COLO829 (cell line): Measurements from ENCODE around the gene GBF1.

Source experiments
- DNase-seq: peaks from one replicate; pipeline ENCODE4 v3.0.0; 2012; ENCODE audit warnings: low spot score

GBF1 gene

DNA sequence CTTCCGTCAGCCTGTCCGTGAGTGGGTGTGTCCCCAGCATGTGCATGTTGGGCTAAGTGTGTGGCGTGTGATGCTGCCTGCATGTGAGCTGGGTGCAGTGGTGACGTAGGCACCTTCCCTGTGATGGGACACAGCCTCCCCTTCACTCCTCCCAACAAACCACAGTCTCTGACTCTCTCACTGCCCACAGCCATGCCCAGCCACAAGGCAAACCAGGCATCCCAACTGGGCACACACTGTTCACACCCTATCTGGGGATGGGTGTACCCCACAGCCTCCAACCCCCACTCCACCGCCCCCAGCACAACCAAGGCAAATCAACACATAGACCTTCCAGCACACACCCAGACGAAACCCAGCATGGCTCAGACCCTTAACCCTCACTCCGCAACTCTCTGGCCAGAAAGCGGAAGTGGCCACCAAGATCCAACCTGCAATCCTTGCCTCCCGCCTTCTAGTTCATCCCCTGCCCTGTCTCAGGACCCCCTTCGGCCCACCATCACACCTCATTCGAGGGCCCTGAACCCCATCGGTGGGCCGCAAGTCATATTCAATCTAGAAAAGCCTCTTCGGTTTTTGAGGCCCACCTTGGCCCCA, 162.9 kb downstream of the GBF1 start:
- no peak for DNase-seq

DNA sequence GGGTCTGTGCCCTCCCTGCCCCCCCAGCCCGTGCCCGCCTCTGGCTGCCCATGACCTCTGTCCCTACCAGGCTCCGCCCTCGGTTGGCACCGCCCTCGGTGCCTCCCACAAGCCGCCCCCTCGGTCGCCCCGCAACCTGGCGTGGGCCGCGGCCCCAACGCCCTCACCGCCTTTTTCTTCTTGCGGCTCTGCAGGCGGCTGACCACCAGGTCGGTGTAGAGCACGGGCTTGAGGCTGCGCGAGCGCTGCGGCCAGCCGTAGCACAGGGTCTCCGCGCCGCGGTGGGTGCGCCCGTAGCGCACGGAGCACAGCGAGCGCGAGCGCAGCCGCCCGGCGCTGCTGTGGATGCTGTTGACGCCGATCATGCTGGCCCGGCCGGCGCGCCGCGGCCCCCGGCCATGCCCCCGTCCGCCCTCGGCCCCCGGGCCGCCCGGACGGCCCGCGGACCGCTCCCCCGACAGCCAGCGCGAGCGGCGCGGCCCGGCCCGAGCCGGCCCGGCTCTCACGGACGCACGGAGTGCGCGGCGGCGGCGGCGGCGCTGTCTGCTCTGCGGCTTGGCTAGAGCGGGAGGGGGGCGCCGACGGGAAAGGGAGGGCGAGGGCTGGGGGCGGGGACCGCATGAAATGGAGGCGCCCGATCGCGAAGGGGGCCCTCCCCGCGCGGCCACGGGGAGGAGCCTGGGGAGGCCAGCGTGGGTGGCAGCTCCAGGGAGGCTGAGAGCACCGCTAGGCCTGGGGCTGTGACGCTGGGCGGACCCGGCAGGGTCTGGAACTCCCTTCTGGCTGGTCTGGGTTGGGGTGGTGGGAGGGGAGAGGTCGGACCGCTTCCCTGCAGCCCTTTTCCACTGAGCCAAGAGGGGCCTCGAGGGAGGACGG, 163.6 kb downstream of the GBF1 start:
- DNase-seq = no peak

DNA sequence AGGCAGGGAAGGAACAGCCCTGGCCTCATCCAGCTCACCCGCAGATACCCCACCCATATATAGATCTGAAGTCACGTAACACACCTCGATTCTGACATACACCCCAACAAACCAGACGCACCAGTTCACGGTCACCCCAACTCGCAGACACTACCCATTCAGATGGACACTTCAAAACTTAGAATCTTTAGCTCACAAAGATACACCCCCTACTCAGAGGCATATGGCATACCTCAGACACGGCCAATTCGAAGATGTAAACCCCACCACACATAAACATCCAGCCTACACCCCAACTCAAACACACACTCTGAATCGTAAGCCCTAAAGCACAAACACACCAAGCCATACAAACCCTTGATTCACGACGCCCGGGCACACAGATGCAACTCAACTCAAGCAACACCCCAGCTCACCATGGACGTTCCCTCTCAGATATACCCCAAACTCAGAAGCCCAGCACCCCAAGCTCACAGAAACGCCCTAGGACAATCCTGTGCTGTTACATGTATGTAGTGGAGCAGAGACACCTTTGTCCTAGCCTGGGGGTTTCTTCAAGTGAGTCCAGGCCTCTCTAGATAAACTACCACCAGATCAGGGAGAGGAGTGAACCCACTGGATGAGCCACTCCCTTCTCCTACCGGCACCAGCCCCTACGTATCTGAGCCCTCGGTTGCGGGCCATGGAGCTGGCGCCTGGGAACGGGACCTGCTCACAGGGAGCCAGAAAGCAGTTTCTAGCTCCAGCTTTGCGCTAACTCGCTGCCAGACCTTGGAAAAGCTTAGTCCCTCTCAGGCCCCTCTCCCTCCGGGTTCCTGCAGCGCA, 164.5 kb downstream of the GBF1 start:
- DNase-seq = no peak

DNA sequence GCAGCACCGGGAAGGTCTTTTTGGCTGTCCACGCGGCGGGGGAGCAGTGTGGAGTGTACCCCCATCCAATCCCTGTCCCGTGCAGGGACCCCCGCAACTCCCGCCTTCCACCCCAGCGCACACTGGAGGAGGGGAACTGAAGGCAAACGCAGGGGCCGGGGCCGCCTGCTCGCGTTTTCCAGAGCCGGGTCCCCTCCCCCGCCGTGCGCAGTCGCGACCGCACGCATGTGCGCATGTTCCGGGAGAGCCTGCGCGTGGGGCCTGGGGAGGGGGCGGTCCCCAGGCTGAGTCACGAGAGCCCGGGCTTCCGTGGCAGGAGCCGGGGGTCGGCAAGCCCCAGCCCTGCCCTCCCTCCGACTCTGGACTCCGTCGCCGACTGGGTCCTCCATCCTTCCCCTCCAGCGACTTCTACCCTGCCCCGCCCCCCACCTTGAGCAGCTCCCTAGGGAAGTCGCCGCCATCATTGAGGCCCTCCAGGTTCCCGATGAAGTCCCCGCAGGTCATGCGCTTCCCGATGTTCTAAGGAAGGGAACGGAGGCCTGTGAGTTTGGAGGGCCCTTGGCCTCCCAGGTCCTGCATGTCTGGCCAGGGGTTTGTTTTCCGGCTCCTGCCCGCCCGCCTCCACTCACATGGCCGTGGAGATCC, 165.2 kb downstream of the GBF1 start:
- DNase-seq = no peak

DNA sequence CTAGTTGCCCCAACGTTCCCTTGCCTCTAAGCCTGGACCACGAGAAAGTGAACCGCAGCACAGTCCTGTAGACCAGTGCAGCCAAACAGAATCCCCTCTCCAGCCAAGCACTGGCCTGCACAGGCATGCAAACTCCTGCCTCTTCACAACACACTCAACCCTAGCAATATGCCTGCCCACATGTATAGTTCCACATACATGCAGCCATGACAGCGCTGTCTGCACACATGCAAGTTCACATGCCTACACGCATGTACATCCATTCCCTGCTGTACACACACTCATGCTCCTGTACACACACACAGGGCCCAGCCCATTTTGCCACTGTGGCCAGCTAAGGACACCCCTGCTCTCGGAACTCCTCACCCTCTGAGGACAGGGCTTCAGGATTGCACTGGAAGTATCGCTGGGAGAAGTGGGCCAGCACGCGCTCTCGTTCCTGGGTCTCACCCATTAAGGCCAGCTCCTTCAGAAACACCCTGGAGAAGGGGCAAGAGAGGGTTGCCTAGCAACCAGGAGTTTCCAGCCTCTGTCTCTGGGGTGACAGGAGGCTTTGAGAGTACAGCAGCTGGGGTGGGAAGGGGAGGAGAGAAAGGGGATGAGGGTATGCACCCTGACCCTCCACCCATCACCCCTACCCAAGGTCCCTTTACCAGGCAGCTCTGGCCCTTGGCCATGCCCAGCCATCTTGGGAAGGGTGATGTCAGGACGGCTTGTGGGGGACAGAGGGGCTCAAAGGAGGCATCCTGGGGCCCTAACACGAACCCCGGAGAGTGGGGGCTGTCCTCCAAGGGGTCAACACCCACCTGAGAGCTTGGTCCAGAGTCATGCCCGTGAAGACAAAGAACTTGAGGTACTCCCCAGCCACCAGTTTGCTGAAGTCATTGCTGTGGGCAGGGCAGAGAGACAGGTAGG, 166.3 kb downstream of the GBF1 start:
- DNase-seq = no peak

DNA sequence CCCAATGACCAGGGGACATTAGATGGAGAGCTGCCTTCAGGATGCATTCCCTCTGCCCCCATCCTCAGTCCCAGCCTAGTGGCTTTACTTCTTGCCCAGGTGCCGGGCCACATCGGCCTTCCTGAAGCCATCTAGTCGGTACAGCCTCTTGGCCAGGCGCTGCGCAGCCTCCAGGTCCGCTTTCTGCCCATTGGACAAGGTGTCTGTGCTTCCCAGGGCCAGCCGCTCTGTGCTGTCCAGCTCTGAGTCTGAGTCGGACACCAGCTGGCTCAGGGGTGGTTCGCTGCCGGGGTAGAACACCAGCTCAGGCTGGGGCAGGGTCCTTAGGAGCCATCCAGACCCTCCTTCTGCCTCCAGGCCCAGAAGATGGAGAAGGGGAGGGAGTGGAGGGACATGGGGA, 167.0 kb downstream of the GBF1 start:
- DNase-seq = no peak

DNA sequence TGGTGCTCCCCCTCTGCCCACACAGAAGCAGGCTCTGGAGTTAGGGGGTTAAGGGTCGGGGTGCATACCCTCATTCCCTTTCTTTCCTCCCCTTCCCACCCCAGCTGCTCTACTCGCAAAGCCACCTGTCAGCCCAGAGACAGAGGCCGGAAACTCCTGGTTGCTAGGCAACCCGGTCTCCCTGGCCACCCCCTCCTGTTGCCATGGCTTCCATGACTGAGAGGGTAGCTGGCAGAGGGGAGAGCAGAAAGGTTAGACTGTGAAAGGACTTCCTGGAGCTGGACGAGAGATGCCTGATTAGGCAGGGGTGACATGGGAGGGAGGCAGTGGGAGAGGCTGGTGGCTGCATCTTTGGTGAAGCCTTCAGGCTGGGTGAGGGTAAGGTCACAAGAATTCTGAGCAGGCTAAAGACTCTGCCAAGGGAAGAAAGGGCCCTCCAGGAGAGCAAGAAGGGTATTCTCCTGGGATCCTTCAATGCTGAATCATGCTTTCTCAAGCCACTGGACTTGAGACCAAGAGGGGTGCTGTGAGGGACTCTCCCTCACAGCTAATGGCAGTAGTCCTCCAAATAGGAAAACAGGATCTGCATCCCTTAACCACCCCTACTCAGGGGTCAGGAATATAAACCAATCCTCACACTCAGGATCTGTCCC, 167.8 kb downstream of the GBF1 start:
- no peak for DNase-seq

DNA sequence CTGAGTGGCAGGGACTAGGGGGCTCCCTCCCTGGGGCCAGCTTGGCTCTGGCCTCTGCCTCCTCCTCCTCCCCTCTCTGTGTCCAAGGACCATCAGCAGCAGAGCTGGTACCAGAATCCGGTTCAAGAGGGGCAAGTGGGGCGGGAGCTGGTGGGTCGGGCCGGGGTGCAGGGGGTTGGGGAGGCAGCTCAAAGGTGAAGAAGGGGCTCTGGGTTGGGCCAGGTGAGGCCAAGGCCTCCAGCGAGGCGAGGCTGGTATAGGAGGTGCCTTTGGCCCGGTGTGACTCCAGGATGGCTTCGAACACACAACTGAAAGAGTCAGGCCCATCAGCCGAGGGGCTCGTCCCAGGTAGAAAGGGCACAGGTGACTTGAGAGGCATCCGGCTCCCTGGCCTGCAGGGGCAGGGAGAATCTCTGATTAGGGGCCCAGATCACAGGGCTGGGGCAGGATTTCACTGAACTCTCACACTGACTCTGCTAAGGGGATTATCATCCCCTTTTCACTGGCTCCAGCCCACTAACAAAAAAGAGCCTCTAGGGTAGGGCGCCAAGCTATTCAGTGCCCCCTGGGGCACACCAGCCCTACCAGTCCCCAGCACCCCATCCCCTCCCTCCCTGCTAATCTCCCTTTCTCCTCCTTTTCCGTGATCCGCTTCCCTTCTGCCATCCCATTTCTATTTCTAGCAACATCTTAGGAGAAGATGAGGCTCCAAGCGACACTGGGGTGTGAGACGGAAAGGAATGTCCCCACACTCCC, 168.7 kb downstream of the GBF1 start:
- DNase-seq = no peak

DNA sequence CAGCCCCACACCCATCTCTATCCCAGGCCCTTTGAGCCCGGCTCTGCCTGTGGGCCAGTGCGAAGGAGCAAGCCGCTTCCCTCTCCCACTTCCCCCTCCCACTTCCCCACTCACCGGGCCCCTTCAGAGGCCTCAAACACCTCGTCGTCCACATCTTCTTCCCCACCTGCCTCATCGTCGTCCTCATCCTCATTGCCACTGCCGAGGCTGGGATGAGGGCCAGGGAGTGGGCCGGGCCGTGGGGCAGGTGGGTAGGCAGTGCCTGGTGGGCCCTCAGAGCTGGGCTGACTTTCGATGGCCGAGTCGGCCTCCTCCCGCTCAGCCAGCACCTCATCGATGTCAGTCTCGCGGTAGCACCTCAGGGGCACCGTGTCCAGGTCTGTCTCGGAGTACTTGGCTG, 169.4 kb downstream of the GBF1 start:
- no peak for DNase-seq

DNA sequence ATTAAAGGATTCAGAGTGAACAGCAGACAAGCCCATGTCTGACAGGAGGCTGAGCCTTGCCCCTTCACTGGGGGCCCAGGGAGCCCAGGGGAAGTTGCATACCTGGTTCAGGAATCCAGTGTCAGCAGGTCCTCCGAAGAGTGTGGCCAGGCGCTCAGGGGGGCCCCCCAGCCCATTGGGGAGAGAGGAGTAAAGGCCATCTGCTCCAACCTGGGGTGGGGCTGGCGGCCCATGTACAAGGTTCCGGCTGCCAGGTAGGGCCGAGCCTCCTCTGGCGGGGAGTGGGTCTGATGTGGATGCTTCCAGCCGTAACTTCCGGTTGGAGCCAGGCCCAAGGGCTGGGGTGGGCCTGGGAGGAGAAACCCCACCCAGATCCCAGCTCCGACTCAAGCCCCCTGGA, 171.0 kb downstream of the GBF1 start:
- no peak for DNase-seq

DNA sequence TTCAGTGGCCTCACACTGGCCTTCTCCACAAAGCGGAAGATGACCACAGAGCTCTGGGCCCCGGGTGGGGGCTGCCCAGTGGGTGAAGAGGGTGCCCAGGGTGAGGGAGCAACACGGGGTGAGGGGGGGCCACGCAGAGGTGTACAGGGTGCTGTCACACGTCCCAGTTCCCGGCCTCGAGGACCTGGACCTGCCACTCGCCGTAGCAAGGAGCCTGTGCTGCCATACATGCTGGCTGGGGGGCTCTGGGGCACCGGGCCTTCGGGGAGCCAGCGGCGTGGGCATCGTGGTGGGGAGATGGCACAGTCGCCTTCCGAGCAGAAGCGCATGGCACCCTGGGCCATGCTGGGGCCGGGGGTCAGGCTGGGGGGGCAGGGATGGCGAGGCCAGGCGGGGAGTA, 171.4 kb downstream of the GBF1 start:
- no peak for DNase-seq

DNA sequence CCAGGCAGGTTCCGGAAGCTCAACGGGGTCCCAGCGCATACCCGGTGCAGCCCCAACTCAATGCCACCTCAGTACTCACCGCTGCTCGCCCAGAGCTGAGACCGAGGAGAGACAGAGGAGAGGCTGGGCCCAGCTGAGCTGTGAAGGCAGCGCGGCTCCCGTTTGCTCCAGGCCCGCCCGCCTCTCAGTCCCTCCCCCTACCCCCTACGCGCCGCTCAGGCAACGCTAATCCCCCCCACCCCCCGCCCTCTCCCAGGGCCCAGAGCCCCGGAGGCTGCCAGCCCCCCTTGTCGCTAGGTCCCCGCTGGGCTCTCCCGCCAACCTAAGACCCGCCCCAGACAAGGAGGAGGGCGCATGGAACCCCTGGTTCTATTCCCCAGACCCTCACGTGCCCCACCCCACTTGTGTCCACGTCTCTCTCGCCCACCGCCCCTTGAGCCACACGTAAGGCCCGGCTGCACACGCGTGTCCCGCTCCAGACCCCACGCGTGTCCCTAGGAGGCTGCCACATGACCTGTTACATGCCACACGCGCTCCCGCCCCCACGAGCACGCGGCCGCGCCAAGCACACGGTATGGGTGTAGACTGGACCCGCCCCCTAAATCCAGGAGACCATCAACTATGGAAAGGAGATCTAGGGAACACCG, 173.4 kb downstream of the GBF1 start, which contains the start of gene PSD:
TSS of gene PSD (minus strand) at position 164 of the 647 bp plus-strand sequence. CDS start 1,747 bp downstream, outside the sequence.
- no peak for DNase-seq

DNA sequence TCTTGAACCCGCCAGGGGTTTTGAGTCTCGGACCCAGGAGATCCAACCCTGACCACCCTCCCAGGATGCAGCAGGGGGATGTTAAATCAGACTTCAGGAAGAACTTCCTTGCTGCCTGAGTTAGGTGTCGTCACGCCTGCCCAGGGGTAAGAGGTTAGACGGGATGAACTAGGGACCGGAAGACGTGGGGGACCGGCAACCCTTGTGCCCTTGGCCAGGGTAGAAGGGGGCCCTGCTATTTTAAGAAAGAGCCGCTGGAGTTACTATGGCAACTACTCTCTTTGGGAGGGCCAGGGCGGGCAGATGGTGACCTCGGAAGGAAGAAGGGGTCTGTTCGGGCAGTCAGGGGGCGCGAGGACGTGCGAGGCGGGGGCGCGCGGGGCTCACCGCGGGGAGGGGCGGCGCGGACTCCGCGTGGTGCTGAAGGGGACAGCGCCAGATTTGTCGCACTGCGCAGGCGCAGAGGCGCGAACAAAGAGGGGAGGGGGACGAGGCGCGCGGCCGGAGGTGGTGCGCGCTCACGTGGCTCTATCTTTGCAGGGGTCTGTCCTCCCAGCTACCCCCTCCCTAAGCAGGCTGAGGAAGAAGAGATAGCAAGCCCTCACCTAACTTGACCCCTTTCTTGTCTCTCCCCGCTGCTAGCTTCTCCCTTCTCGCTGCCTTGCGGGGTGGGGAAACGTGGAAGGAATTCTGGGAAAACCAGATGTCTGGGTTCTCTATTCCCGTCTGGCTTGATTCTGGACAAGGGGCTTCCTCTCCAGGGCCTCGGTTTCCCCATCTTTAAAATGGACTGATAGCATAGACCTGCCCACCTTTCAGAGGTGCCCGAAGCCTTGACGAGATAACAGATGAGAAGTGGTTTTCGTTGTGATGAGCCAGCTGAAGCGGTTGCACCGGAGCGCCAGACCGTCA, 174.2 kb downstream of the GBF1 start:
- no peak for DNase-seq

DNA sequence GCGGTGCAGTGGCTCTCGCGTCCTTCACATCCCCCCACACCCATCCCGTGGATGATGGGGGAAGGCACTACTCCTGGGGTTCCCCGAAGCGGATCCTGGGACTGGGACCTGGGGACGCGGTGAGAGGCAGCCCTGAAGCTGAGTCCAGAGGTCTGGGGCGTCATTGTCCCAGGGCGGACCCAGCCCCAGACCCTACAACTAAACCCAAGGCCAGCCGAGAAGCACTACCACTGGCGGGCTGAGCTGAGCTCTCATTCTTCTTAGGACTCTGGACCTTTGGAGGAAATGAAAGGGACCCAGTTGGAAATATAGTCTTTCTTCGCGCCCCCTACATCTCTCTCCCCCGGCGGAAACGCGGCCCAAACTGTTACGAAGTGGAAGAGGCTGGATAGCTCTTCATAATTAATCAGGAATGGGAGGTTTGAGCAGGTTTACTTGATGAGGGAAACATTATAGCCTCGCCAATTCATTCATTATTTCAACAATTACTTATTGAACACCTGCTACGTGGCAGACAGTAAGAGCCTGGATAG, 174.9 kb downstream of the GBF1 start:
- no peak for DNase-seq

DNA sequence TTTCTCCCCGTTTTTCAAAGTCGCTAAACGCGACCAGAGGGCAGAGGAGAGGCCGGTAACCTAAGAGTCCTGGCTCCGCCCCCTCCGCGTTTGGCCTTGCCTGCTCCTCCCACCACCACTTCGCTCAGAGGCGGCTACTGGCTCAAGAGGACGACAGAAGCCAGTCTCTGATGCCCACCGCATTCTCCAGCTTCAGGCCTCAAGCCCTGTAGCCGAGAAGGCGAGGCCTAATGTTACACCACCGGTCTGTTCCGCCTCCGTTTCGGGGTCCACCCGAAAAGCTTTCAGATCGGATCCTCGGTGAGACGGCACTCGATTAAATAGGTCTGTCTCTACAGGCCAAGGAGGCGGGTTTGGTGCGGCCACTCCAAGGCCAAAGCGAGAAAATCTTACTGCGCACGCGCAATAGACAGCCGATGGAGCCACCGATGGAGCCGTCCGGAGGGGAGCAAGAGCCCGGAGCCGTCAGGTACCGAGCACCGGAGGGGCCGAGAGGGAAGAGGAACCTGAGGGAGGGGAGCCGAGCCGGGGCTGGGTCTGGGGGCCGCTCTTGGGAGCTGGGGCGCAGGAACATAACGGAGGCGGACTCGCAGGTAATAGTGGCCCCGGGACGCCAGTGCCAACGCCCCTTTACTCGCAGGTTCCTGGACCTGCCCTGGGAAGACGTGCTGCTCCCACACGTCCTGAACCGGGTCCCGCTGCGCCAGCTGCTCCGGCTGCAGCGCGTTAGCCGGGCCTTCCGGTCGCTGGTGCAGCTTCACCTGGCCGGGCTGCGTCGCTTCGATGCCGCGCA, 175.6 kb downstream of the GBF1 start, which contains the start of gene FBXL15:
TSS of gene FBXL15 (plus strand) at position 123 of the 793 bp plus-strand sequence. CDS start at position 417, 294 bp downstream.
- DNase-seq = peak; percentile 94

DNA sequence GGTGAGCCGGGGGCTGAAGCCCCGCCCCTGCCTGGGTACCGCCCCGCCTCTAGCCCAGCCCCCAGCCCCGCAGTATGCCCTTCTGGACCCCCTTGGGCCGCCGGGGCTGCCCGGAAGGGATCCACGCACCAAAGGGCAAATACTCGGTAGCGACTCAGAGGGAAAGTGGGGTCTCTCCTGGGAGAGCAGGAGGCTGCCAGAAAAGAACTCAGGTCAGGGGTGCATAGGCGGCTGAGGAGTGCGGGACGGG, 176.1 kb downstream of the GBF1 start:
- DNase-seq = no peak
